ENCODE data around the gene SLC9A9.

GRCh38 chr3:143897576-143898295, 49.5 kb upstream of the SLC9A9 start:
- TF ChIP-seq CTCF (IDR thresholded peaks at IDR 0.05) (no peak), EZH2 (IDR thresholded peaks at IDR 0.05) (no peak), EZH2phosphoT487 (IDR thresholded peaks at IDR 0.05) (no peak)

Measured in neural progenitor cell (in vitro differentiated cells).